ENCODE data around the gene TMEM134. TPM values are rescaled to one million over a fixed set of nuclear protein-coding genes. Genes with fewer than 3 reads are reported as not detected.
A peak's percentile ranks its signal among the peaks of the same experiment; 100 is the strongest.
"Not testable (repeated sequence)": the region's sequence is repeated elsewhere in the genome, so short reads cannot be mapped to it uniquely, and the experiment has no call there.

The TMEM134 gene
- total and polyA plus RNA-seq, 7 donors: 57.1 to 121 (median 81.7) TPM

GRCh38 chr11:67428052-67429001 lies 40.7 kb downstream of the TMEM134 start, which contains the start of gene RPS6KB2:
Gene RPS6KB2 (plus strand): TSS chr11:67428494. CDS start chr11:67428546, 52 bp downstream.
- WGBS, 3 donors: 0% methylated on average over 60 to 68 of the region's 68 CpGs
- no peaks in the 10 kb centered on the region for H3K9me3 ChIP-seq
- peaks cover 0 to 39% of the 10 kb centered on the region in 2 donors for H3K36me3 ChIP-seq (ENCODE audit: insufficient read depth in 1 of 2, low read depth in 1 of 2)
- intact Hi-C loops (cut with DNase I): loop anchor here (5.0 kb wide), 1 partner anchor 39 kb away; the partner anchor contains the start of gene TMEM134 (in 2 of the 2)
- H3K4me1 ChIP-seq: peaks cover 25% of the 10 kb centered on the region
- no peak for TF ChIP-seq CTCF (IDR thresholded peaks at IDR 0.05)
- H3K4me3 ChIP-seq: peak within 1 kb of the TSS; percentile 96
- peak within 1 kb of the TSS; percentile 92 for H3K27ac ChIP-seq
- ATAC-seq (peak; percentile 93 to 97 (median 95)), DNase-seq (peak; percentile 99)
- H3K27me3 ChIP-seq (ENCODE audit: insufficient read depth in 3 of 3, low read length in 2 of 3): no peaks in the 10 kb centered on the region

- H3K27me3 ChIP-seq (ENCODE audit: insufficient read depth in 3 of 3, low read length in 2 of 3); H3K9me3 ChIP-seq; DNase-seq: not testable (repeated sequence)
- Histone ChIP-seq H3K4me3 (peak overlapping the region; percentile 96), H3K27ac (peak overlapping the region; percentile 92), H3K4me1 (peaks cover 25% of the 10 kb centered on the region), H3K36me3 (ENCODE audit: insufficient read depth in 1 of 2, low read depth in 1 of 2) (peaks cover 0 to 30% of the 10 kb centered on the region in 2 donors)
- intact Hi-C loops (cut with DNase I): loop anchor here (5.0 kb wide), 1 partner anchor 40 kb away; the partner anchor contains the start of gene TMEM134 (in 2 of the 2)
- peak in 1 of 4 donors; percentile 12 for ATAC-seq
- WGBS, 3 donors: 70 to 75% (median 72%) methylated on average over 19 of the region's 19 CpGs
These were observed 41.6 kb downstream of the TMEM134 start for GRCh38 chr11:67427364-67427859.

- H3K4me3 ChIP-seq: no peak overlapping the region
- DNase-seq: no peak
- TF ChIP-seq CTCF (IDR thresholded peaks at IDR 0.05): no peak
- H3K27me3 ChIP-seq (ENCODE audit: insufficient read depth in 3 of 3, low read length in 2 of 3): no peaks in the 10 kb centered on the region
- ATAC-seq: no peak
- no peak overlapping the region for H3K27ac ChIP-seq
- WGBS, 3 donors: 76 to 80% (median 79%) methylated on average over 31 to 34 of the region's 34 CpGs
- H3K36me3 ChIP-seq (ENCODE audit: insufficient read depth in 1 of 2, low read depth in 1 of 2): no peaks in the 10 kb centered on the region
- no peaks in the 10 kb centered on the region for H3K9me3 ChIP-seq
- intact Hi-C loops (cut with DNase I): no loop called here
- peaks cover 21% of the 10 kb centered on the region for H3K4me1 ChIP-seq
These were observed 45.0 kb downstream of the TMEM134 start for GRCh38 chr11:67423891-67424613.

GRCh38 chr11:67423466-67423865 lies 45.6 kb downstream of the TMEM134 start:
- H3K36me3 ChIP-seq (ENCODE audit: insufficient read depth in 1 of 2, low read depth in 1 of 2): no peaks in the 10 kb centered on the region
- WGBS, 3 donors: 63 to 75% (median 69%) methylated on average over 13 of the region's 13 CpGs
- TF ChIP-seq CTCF (IDR thresholded peaks at IDR 0.05): no peak
- H3K4me3 ChIP-seq: no peak overlapping the region
- H3K9me3 ChIP-seq: no peaks in the 10 kb centered on the region
- ATAC-seq (no peak), DNase-seq (no peak)
- peaks cover 25% of the 10 kb centered on the region for H3K4me1 ChIP-seq
- no peak overlapping the region for H3K27ac ChIP-seq
- H3K27me3 ChIP-seq (ENCODE audit: insufficient read depth in 3 of 3, low read length in 2 of 3): no peaks in the 10 kb centered on the region
- intact Hi-C loops (cut with DNase I): no loop called here

Data from psoas muscle (tissue), 8 donors.